Mesodermal cell (in vitro differentiated cells): ENCODE measurements around the gene NGEF.
A peak's percentile ranks its signal among the peaks of the same experiment; 100 is the strongest.

Experiments used
- H3K27ac ChIP-seq: 2 replicates; pipeline ENCODE4 v1.7.0; 2013; ENCODE audit warnings: mild to moderate bottlenecking, low read depth, low read length, moderate library complexity; ENCODE audit not compliant: severe bottlenecking
- H3K36me3 ChIP-seq: 2 replicates; pipeline ENCODE4 v1.7.1; 2013; ENCODE audit warnings: mild to moderate bottlenecking, low read length, moderate library complexity; ENCODE audit not compliant: control insufficient read depth, insufficient read depth
- H3K4me1 ChIP-seq: one replicate; pipeline ENCODE4 v1.7.1; 2013; ENCODE audit warnings: mild to moderate bottlenecking, low read length; ENCODE audit not compliant: insufficient read depth, control insufficient read depth, poor library complexity, severe bottlenecking
- H3K4me3 ChIP-seq: 2 replicates; pipeline ENCODE4 v1.7.0; 2013; ENCODE audit warnings: low read length, control low read depth, mild to moderate bottlenecking; ENCODE audit not compliant: insufficient read depth, poor library complexity, severe bottlenecking; ENCODE audit errors: extremely low read depth
- H3K9me3 ChIP-seq: 2 replicates; pipeline ENCODE4 v1.7.1; 2013; ENCODE audit warnings: mild to moderate bottlenecking, low read length, moderate library complexity; ENCODE audit not compliant: control insufficient read depth
- WGBS, 2 experiments: methylation state at CpG; one replicate each; pipeline ENCODE4 v1.1.5; 2013; ENCODE audit warnings: missing lambda C conversion rate in 2 of 2; ENCODE audit not compliant: insufficient coverage in 2 of 2; 5-methylcytosine and 5-hydroxymethylcytosine counted together

Gene NGEF

GRCh38 chr2:232903989-232904388, 109.1 kb downstream of the NGEF start:
- 91 to 95% methylated on average over 6 to 8 of the region's 9 CpGs for WGBS, 2 experiments
- Histone ChIP-seq H3K4me3 (no peak overlapping the region), H3K4me1 (peaks cover 19% of the 10 kb centered on the region), H3K36me3 (no peaks in the 10 kb centered on the region), H3K27ac (no peak overlapping the region), H3K9me3 (no peaks in the 10 kb centered on the region)

- 46 to 47% methylated on average over 15 to 23 of the region's 28 CpGs for WGBS, 2 experiments
- peak overlapping the region; percentile 52 for H3K27ac ChIP-seq
Observed at GRCh38 chr2:232901736-232902578, 111.1 kb downstream of the NGEF start.

GRCh38 chr2:232900811-232901735, 112.0 kb downstream of the NGEF start:
- no peaks in the 10 kb centered on the region for H3K36me3 ChIP-seq
- peak overlapping the region; percentile 52 for H3K27ac ChIP-seq
- H3K4me3 ChIP-seq, result no peak overlapping the region
- WGBS, 2 experiments, result 34 to 38% methylated on average over 29 to 36 of the region's 43 CpGs
- H3K9me3 ChIP-seq, result no peaks in the 10 kb centered on the region
- H3K4me1 ChIP-seq, result peaks cover 19% of the 10 kb centered on the region

More at GRCh38 chr2:232901736-232902578, 111.1 kb downstream of the NGEF start:
- no peak overlapping the region for H3K4me3 ChIP-seq
- no peaks in the 10 kb centered on the region for H3K36me3 ChIP-seq
- peaks cover 19% of the 10 kb centered on the region for H3K4me1 ChIP-seq
- no peaks in the 10 kb centered on the region for H3K9me3 ChIP-seq

GRCh38 chr2:232898592-232899543, 114.2 kb downstream of the NGEF start:
- Histone ChIP-seq H3K36me3 (no peaks in the 10 kb centered on the region), H3K9me3 (no peaks in the 10 kb centered on the region), H3K4me1 (peaks cover 19% of the 10 kb centered on the region), H3K4me3 (no peak overlapping the region), H3K27ac (no peak overlapping the region)
- 87 to 89% methylated on average over 18 of the region's 18 CpGs for WGBS, 2 experiments

- peaks cover 17% of the 10 kb centered on the region for H3K4me1 ChIP-seq
- H3K36me3 ChIP-seq, result no peaks in the 10 kb centered on the region
- no peak overlapping the region for H3K4me3 ChIP-seq
- H3K9me3 ChIP-seq, result no peaks in the 10 kb centered on the region
- 92 to 94% methylated on average over 21 to 23 of the region's 24 CpGs for WGBS, 2 experiments
- no peak overlapping the region for H3K27ac ChIP-seq
Observed at GRCh38 chr2:232897598-232898408, 115.3 kb downstream of the NGEF start.

- WGBS, 2 experiments, result 85 to 89% methylated on average over 4 to 5 of the region's 9 CpGs
- Histone ChIP-seq H3K9me3 (no peaks in the 10 kb centered on the region), H3K27ac (no peak overlapping the region), H3K4me1 (peaks cover 9% of the 10 kb centered on the region), H3K36me3 (no peaks in the 10 kb centered on the region), H3K4me3 (no peak overlapping the region)
Observed at GRCh38 chr2:232896720-232897597, 116.1 kb downstream of the NGEF start.

GRCh38 chr2:232896111-232896510, 116.9 kb downstream of the NGEF start:
- Histone ChIP-seq H3K36me3 (no peaks in the 10 kb centered on the region), H3K9me3 (no peaks in the 10 kb centered on the region), H3K4me1 (peaks cover under 1% of the 10 kb centered on the region)

GRCh38 chr2:232894746-232895145, 118.3 kb downstream of the NGEF start:
- Histone ChIP-seq H3K36me3 (no peaks in the 10 kb centered on the region), H3K4me3 (no peak overlapping the region), H3K4me1 (peaks cover 4% of the 10 kb centered on the region), H3K27ac (no peak overlapping the region), H3K9me3 (no peaks in the 10 kb centered on the region)
- 92 to 93% methylated on average over 17 to 19 of the region's 19 CpGs for WGBS, 2 experiments

More at GRCh38 chr2:232896111-232896510, 116.9 kb downstream of the NGEF start:
- Histone ChIP-seq H3K27ac (no peak overlapping the region), H3K4me3 (no peak overlapping the region)

- WGBS, 2 experiments, result 94 to 96% methylated on average over 6 to 8 of the region's 9 CpGs
- no peak overlapping the region for H3K4me3 ChIP-seq
- H3K4me1 ChIP-seq, result peaks cover 4% of the 10 kb centered on the region
- no peaks in the 10 kb centered on the region for H3K36me3 ChIP-seq
- no peaks in the 10 kb centered on the region for H3K9me3 ChIP-seq
- H3K27ac ChIP-seq, result no peak overlapping the region
Observed at GRCh38 chr2:232894251-232894650, 118.8 kb downstream of the NGEF start.
